Measurements from ENCODE around the gene EPX. TPM values are rescaled to one million over a fixed set of nuclear protein-coding genes. Genes with fewer than 3 reads are reported as not detected.

EPX gene
- total and polyA plus RNA-seq, 2 experiments from 2014 or later: not detected

- TF ChIP-seq CTCF (IDR thresholded peaks at IDR 0.05; ENCODE audit: low read depth, low read length): no peak
- H3K27ac ChIP-seq: no peak overlapping the region
- no peak overlapping the region for H3K4me3 ChIP-seq
- H3K36me3 ChIP-seq: no peaks in the 10 kb centered on the region
- peaks cover 97% of the 10 kb centered on the region for H3K27me3 ChIP-seq
- no peak for DNase-seq (ENCODE audit: low read depth in 1 of 2, low spot score in 1 of 2)
- no peaks in the 10 kb centered on the region for H3K9me3 ChIP-seq (ENCODE audit: low read depth)
- H3K4me1 ChIP-seq (ENCODE audit: low read depth): no peaks in the 10 kb centered on the region
Observed at GRCh38 chr17:58153046-58153445, 39.5 kb upstream of the EPX start.

GRCh38 chr17:58153671-58154070 is 38.9 kb upstream of the EPX start:
- no peaks in the 10 kb centered on the region for H3K36me3 ChIP-seq
- no peak for DNase-seq (ENCODE audit: low read depth in 1 of 2, low spot score in 1 of 2)
- peaks cover 97% of the 10 kb centered on the region for H3K27me3 ChIP-seq
- H3K9me3 ChIP-seq (ENCODE audit: low read depth): no peaks in the 10 kb centered on the region
- H3K4me1 ChIP-seq (ENCODE audit: low read depth): no peaks in the 10 kb centered on the region
- no peak overlapping the region for H3K27ac ChIP-seq
- no peak for TF ChIP-seq CTCF (IDR thresholded peaks at IDR 0.05; ENCODE audit: low read depth, low read length)
- no peak overlapping the region for H3K4me3 ChIP-seq

DNA sequence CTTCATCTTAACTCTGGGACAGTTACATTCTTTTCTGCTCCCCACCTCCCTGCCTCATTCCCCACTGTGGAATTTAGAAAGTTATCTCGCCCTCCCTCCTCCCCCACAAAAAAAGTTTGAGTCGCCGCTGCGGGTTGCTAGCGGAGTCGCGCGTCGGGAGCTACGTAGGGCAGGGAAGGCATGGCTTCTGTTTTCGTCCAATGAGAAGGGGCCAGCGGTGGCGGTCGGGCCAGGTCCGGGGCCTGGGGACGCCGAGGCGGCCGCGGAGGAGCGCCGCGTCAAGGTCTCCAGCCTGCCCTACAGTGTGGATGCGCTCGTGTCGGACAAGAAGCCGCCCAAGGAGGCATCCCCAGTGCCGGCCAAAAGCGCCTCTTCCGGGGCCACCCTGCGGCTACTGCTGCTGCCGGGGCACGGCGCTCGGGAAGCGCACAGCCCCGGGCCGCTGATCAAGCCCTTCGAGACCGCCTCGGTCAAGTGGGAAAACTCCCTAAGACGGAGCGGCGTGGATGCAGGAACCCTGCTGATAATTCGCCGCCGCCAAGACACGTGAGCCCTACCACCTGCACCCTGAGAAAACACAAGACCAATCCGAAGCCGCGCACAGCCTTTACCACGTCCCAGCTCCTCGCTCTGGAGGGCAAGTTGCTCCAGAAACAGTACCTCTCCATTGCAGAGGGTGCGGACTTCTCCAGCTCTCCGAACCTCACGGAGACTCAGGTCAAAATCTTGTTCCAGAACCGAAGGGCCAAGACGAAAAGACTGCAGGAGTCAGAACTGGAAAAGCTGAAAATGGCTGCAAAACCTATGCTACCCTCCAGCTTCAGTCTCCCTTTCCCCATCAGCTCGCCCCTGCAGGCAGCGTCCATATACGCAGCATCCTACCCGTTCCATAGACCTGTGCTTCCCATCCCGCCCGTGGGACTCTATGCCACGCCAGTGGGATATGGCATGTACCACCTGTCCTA is 35.4 kb upstream of the EPX start:
- no peaks in the 10 kb centered on the region for H3K9me3 ChIP-seq (ENCODE audit: low read depth)
- peak; percentile 9 to 65 for DNase-seq (ENCODE audit: low read depth in 1 of 2, low spot score in 1 of 2)
- H3K36me3 ChIP-seq: no peaks in the 10 kb centered on the region
- no peak overlapping the region for H3K27ac ChIP-seq
- TF ChIP-seq CTCF (IDR thresholded peaks at IDR 0.05; ENCODE audit: low read depth, low read length): no peak
- peaks cover 94% of the 10 kb centered on the region for H3K27me3 ChIP-seq
- H3K4me1 ChIP-seq (ENCODE audit: low read depth): no peaks in the 10 kb centered on the region
- H3K4me3 ChIP-seq: peak overlapping the region; percentile 39

GRCh38 chr17:58158181-58158580 is 34.3 kb upstream of the EPX start:
- Histone ChIP-seq H3K36me3 (no peaks in the 10 kb centered on the region), H3K27ac (no peak overlapping the region), H3K27me3 (peaks cover 94% of the 10 kb centered on the region), H3K4me1 (ENCODE audit: low read depth) (no peaks in the 10 kb centered on the region), H3K9me3 (ENCODE audit: low read depth) (no peaks in the 10 kb centered on the region), H3K4me3 (no peak overlapping the region)
- TF ChIP-seq CTCF (IDR thresholded peaks at IDR 0.05; ENCODE audit: low read depth, low read length): no peak
- DNase-seq (ENCODE audit: low read depth in 1 of 2, low spot score in 1 of 2): no peak

- Histone ChIP-seq H3K36me3 (no peaks in the 10 kb centered on the region), H3K27me3 (peaks cover 79% of the 10 kb centered on the region), H3K9me3 (ENCODE audit: low read depth) (no peaks in the 10 kb centered on the region), H3K4me3 (no peak overlapping the region), H3K4me1 (ENCODE audit: low read depth) (no peaks in the 10 kb centered on the region), H3K27ac (no peak overlapping the region)
- TF ChIP-seq CTCF (IDR thresholded peaks at IDR 0.05; ENCODE audit: low read depth, low read length): no peak
- DNase-seq (ENCODE audit: low read depth in 1 of 2, low spot score in 1 of 2): no peak
Observed at GRCh38 chr17:58161566-58161965, 31.0 kb upstream of the EPX start.

All from cardiac muscle cell (in vitro differentiated cells and primary cell).